ENCODE results near the gene TSR1.

DNA sequence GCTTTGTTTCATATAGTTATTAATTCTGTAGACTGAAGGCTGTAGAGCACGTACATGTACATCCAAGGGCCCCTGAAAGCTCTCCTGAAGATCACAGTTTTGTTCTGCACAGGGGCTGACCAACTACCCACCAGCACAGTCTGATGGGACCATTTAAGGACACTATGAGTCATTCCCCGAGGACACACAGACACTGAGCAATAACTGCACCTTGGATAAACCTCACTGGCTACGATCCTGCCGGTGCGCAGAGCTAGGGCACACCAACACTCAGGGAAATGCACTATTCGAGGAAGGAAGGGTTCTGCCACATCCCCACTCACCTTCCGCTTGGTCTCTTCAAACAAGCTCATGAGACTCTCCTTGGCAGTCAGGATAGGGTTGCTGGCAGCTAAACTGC, 53.0 kb downstream of the TSR1 start:
- no peak for TF ChIP-seq POLR2A (IDR thresholded peaks at IDR 0.05; ENCODE audit: extremely low read depth, insufficient read length)
- TF ChIP-seq, protein P1, sequence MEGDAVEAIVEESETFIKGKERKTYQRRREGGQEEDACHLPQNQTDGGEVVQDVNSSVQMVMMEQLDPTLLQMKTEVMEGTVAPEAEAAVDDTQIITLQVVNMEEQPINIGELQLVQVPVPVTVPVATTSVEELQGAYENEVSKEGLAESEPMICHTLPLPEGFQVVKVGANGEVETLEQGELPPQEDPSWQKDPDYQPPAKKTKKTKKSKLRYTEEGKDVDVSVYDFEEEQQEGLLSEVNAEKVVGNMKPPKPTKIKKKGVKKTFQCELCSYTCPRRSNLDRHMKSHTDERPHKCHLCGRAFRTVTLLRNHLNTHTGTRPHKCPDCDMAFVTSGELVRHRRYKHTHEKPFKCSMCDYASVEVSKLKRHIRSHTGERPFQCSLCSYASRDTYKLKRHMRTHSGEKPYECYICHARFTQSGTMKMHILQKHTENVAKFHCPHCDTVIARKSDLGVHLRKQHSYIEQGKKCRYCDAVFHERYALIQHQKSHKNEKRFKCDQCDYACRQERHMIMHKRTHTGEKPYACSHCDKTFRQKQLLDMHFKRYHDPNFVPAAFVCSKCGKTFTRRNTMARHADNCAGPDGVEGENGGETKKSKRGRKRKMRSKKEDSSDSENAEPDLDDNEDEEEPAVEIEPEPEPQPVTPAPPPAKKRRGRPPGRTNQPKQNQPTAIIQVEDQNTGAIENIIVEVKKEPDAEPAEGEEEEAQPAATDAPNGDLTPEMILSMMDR (IDR thresholded peaks at IDR 0.05; ENCODE audit: low read depth, low read length): no peak

All from NB4 (cell line).